ENCODE data around the gene JPH2. TPM values are rescaled to one million over a fixed set of nuclear protein-coding genes. Genes with fewer than 3 reads are reported as not detected.

Gene JPH2
- total RNA-seq, 1 experiment from 2014 or later: 15.8 TPM

DNA sequence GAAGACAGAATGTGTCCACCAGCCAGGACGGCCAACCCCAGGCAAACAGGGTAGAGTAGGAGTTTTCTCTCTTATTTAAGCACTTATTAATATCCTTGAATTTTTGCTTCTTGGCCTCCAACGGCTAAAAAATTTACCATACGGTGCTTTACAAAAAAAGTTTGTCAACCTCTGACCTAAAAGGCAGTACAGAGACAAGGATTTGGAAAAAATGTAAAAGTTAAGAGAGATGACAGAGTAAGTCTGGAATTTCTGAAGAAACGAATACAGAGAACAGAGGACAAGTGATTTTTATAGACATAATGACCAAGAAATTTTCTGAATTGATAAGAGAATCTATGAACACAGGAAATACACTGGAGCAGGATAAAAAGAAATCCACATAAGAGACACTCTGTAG, 13.4 kb upstream of the JPH2 start:
- no peak for TF ChIP-seq EZH2phosphoT487 (IDR thresholded peaks at IDR 0.05; ENCODE audit: borderline replicate concordance, low read length)
- Histone ChIP-seq H3K27me3 (ENCODE audit: low read length) (no peaks in the 10 kb centered on the region), H3F3A (ENCODE audit: low read length, unreplicated experiment) (peaks cover 3% of the 10 kb centered on the region), H2AFZ (ENCODE audit: low read length) (no peak overlapping the region), H3K79me2 (ENCODE audit: low read length) (peaks cover 62% of the 10 kb centered on the region), H3K27ac (ENCODE audit: low read length) (no peak overlapping the region), H3K36me3 (ENCODE audit: low read depth, low read length) (peaks cover 64% of the 10 kb centered on the region), H3K9me3 (ENCODE audit: low read length) (no peaks in the 10 kb centered on the region), H3K9me2 (replicated peaks; ENCODE audit: low read length) (no peaks in the 10 kb centered on the region), H3K9ac (ENCODE audit: low read length) (no peak overlapping the region), H3K4me1 (ENCODE audit: insufficient read depth, low read length) (peaks cover 37% of the 10 kb centered on the region), H4K20me1 (ENCODE audit: low read length) (no peaks in the 10 kb centered on the region), H3K4me2 (ENCODE audit: low read length) (no peak overlapping the region), H3K4me3 (ENCODE audit: low read length) (no peak overlapping the region)
- BruUV-seq (replicated peaks): no TSS peak
- ChIA-PET CTCF (no interaction called here), POLR2A (ENCODE audit: unreplicated experiment) (no interaction called here)
- DNase-seq (no peak), ATAC-seq (no peak)
- intact Hi-C loops (cut with micrococcal nuclease): loop anchor here (5.0 kb wide), 1 partner anchor 33 kb away; no protein-coding TSS in a partner anchor

DNA sequence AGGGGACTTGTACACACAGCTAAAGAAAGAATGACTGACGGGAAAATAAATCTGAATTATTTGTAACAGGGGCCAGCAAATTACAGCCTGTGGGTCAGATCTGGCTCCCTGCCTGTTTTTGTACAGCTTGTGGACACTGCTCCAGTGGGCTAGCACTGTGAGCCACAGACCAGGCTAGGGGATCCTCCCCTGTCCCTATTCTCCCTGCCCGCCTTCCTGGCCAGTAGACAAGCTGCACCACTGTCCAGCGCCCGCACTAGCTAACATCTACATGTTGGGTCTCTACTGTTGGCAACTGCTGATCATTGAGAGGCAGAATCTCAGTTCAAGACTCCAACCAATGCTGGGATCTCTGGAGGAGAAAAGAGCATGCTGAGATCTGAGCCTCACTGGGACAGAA, 12.9 kb upstream of the JPH2 start:
- Histone ChIP-seq H3K4me3 (ENCODE audit: low read length) (no peak overlapping the region), H3K36me3 (ENCODE audit: low read depth, low read length) (peaks cover 62% of the 10 kb centered on the region), H3K9ac (ENCODE audit: low read length) (no peak overlapping the region), H3K79me2 (ENCODE audit: low read length) (peaks cover 58% of the 10 kb centered on the region), H3K9me3 (ENCODE audit: low read length) (no peaks in the 10 kb centered on the region), H3K27ac (ENCODE audit: low read length) (no peak overlapping the region), H3K9me2 (replicated peaks; ENCODE audit: low read length) (no peaks in the 10 kb centered on the region), H3F3A (ENCODE audit: low read length, unreplicated experiment) (peaks cover 3% of the 10 kb centered on the region), H2AFZ (ENCODE audit: low read length) (no peak overlapping the region), H4K20me1 (ENCODE audit: low read length) (no peaks in the 10 kb centered on the region), H3K4me1 (ENCODE audit: insufficient read depth, low read length) (peaks cover 32% of the 10 kb centered on the region), H3K4me2 (ENCODE audit: low read length) (no peak overlapping the region), H3K27me3 (ENCODE audit: low read length) (no peaks in the 10 kb centered on the region)
- no TSS peak for BruUV-seq (replicated peaks)
- intact Hi-C loops (cut with micrococcal nuclease): loop anchor here (5.0 kb wide), 1 partner anchor 33 kb away; no protein-coding TSS in a partner anchor
- CTCF ChIA-PET: no interaction called here
- no peak for ATAC-seq
- POLR2A ChIA-PET (ENCODE audit: unreplicated experiment): no interaction called here
- no peak for DNase-seq
- TF ChIP-seq EZH2phosphoT487 (IDR thresholded peaks at IDR 0.05; ENCODE audit: borderline replicate concordance, low read length): no peak
- no peak for TF ChIP-seq EZH2 (IDR thresholded peaks at IDR 0.05; ENCODE audit: low read length, unreplicated experiment)
- TF ChIP-seq, protein P1, sequence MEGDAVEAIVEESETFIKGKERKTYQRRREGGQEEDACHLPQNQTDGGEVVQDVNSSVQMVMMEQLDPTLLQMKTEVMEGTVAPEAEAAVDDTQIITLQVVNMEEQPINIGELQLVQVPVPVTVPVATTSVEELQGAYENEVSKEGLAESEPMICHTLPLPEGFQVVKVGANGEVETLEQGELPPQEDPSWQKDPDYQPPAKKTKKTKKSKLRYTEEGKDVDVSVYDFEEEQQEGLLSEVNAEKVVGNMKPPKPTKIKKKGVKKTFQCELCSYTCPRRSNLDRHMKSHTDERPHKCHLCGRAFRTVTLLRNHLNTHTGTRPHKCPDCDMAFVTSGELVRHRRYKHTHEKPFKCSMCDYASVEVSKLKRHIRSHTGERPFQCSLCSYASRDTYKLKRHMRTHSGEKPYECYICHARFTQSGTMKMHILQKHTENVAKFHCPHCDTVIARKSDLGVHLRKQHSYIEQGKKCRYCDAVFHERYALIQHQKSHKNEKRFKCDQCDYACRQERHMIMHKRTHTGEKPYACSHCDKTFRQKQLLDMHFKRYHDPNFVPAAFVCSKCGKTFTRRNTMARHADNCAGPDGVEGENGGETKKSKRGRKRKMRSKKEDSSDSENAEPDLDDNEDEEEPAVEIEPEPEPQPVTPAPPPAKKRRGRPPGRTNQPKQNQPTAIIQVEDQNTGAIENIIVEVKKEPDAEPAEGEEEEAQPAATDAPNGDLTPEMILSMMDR (conservative IDR thresholded peaks at IDR 0.05; ENCODE audit: low read depth, low read length): no peak

DNA sequence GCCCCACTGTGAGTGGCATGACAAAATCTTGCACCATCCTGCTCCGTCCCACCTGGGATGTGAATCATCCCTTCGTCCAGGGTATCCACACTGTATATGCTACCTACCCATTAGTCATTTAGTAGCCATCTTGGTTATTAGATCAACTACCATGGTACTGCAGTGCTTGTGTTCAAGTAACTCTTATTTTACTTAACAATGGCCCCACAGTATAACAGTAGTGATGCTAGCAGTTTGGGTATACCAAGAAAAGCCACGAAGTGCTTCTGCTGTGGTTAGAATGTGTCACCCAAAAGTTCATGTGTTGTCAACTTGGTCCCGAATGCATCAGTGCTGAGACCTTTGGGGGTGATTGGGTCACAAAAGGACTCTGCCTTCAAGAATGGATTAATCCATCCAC, 11.9 kb upstream of the JPH2 start:
- DNase-seq: no peak
- no peak overlapping the region for H3K4me2 ChIP-seq (ENCODE audit: low read length)
- no peaks in the 10 kb centered on the region for H4K20me1 ChIP-seq (ENCODE audit: low read length)
- no peak overlapping the region for H3K4me3 ChIP-seq (ENCODE audit: low read length)
- ChIA-PET CTCF (no interaction called here), POLR2A (ENCODE audit: unreplicated experiment) (no interaction called here)
- no TSS peak for BruUV-seq (replicated peaks)
- H3K4me1 ChIP-seq (ENCODE audit: insufficient read depth, low read length): peaks cover 25% of the 10 kb centered on the region
- no peak overlapping the region for H2AFZ ChIP-seq (ENCODE audit: low read length)
- intact Hi-C loops (cut with micrococcal nuclease): no loop called here
- no peak overlapping the region for H3K27ac ChIP-seq (ENCODE audit: low read length)
- no peak overlapping the region for H3K9ac ChIP-seq (ENCODE audit: low read length)
- no peak for ATAC-seq
- no peaks in the 10 kb centered on the region for H3K9me2 ChIP-seq (replicated peaks; ENCODE audit: low read length)
- no peaks in the 10 kb centered on the region for H3F3A ChIP-seq (ENCODE audit: low read length, unreplicated experiment)
- H3K9me3 ChIP-seq (ENCODE audit: low read length): no peaks in the 10 kb centered on the region
- no peak for TF ChIP-seq EZH2 (IDR thresholded peaks at IDR 0.05; ENCODE audit: low read length, unreplicated experiment)
- TF ChIP-seq, protein P1 (conservative IDR thresholded peaks at IDR 0.05; ENCODE audit: low read depth, low read length): no peak
- TF ChIP-seq EZH2phosphoT487 (IDR thresholded peaks at IDR 0.05; ENCODE audit: borderline replicate concordance, low read length): no peak
- peaks cover 52% of the 10 kb centered on the region for H3K79me2 ChIP-seq (ENCODE audit: low read length)
- peaks cover 62% of the 10 kb centered on the region for H3K36me3 ChIP-seq (ENCODE audit: low read depth, low read length)
- H3K27me3 ChIP-seq (ENCODE audit: low read length): no peaks in the 10 kb centered on the region

All from PC-3 (cell line).